ENCODE measurements around the gene TMEM229B.

The TMEM229B gene

DNA sequence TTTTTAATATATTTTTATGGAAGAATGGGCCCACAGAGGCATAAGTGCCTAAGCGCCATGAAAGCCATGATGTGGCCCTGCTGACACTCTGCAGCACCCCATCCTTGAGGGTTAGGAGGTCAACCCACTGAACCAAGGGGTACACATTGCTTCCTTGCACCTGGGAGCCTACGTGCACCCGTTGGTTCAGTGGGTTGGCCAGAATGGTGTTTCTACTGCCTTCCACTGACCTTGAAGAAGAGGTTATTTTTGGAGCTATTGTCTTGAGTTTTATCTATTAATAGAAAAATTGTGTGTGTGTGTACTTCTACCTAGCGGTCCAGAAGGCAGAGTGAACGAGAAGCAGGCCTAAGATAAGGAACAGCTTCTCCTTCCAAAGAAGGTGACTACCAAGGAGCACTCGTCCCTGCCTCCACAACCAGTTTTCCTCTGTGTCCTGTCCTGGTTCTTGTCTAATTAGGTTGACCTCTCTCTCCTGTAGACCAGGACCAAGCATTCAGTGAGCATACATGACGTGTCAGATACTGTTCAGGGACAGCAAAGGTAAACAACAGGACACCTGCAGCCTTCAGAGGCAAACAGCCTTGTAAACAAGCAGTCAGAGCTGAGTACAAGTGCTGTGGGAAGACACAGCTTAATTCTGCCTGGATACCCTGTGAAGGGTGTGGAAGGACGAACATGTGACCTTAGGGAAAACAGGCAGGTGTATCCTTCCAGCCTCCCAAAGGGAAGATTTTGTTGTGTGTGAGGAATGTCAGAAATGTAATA lies 46.2 kb downstream of the TMEM229B start:
- DNase-seq (ENCODE audit: low spot score), result no peak
- TF ChIP-seq, protein P1, sequence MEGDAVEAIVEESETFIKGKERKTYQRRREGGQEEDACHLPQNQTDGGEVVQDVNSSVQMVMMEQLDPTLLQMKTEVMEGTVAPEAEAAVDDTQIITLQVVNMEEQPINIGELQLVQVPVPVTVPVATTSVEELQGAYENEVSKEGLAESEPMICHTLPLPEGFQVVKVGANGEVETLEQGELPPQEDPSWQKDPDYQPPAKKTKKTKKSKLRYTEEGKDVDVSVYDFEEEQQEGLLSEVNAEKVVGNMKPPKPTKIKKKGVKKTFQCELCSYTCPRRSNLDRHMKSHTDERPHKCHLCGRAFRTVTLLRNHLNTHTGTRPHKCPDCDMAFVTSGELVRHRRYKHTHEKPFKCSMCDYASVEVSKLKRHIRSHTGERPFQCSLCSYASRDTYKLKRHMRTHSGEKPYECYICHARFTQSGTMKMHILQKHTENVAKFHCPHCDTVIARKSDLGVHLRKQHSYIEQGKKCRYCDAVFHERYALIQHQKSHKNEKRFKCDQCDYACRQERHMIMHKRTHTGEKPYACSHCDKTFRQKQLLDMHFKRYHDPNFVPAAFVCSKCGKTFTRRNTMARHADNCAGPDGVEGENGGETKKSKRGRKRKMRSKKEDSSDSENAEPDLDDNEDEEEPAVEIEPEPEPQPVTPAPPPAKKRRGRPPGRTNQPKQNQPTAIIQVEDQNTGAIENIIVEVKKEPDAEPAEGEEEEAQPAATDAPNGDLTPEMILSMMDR (IDR thresholded peaks at IDR 0.05; ENCODE audit: extremely low read depth, missing control alignments), result no peak

DNA sequence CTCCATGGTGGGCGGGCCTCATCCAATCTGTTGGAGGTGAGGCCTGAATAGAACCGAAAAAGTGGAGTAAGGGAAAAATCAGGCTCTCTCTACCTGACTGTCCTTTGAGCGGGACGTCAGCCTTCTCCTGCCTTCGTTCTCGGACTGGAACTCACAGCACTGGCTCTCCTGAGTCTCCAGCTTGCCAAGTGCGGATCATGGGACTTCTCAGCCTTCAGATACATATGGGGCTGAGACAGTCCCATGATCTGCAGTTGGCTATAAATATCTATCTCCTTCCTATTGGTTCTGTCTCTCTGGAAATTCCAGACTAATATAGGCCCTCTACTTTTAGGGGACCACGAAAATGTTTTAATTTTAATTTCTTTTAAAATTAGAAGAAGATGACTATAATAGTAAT lies 46.8 kb downstream of the TMEM229B start:
- DNase-seq (ENCODE audit: low spot score), result no peak
- TF ChIP-seq, protein P1 (IDR thresholded peaks at IDR 0.05; ENCODE audit: extremely low read depth, missing control alignments), result no peak

DNA sequence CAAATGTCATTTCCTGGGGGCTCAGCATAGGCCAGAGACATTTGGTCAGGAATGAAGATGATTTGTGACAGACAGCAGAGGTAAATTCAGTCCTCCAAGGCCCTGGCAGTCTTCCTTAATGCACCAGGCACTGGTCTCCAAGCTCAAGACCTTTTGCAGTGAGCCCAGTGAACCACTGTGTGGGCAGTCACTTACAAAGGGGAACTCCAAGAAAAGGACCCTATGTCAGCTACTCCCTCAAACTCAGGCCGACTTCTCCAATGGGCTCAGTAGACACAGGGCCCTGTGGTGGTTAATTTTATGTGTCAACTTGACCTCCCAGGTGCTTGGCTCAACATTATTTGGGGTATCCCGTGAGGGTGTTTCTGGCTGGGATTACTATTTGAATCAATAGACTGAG lies 47.3 kb downstream of the TMEM229B start:
- TF ChIP-seq, protein P1 (IDR thresholded peaks at IDR 0.05; ENCODE audit: extremely low read depth, missing control alignments), result no peak
- DNase-seq (ENCODE audit: low spot score), result no peak

DNA sequence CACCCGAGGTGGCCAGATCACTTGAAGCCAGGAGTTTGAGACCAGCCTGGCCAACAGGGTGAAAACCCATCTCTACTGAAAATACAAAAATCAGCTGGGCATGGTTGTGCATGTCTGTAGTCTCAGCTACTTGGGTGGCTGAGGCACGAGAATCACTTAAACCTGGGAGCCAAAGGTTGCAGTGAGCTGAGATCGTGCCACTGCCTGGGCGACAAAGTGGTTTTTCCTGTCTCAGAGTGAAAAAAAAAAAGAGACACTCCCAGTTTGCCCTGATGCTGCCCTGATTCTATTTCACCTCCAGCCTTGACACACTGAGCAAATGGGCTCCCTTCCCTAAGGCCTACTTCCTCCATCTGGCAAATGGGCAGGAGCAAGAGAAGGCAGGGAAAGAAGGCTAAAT lies 48.0 kb downstream of the TMEM229B start:
- TF ChIP-seq, protein P1 (IDR thresholded peaks at IDR 0.05; ENCODE audit: extremely low read depth, missing control alignments), result no peak
- DNase-seq (ENCODE audit: low spot score), result no peak

DNA sequence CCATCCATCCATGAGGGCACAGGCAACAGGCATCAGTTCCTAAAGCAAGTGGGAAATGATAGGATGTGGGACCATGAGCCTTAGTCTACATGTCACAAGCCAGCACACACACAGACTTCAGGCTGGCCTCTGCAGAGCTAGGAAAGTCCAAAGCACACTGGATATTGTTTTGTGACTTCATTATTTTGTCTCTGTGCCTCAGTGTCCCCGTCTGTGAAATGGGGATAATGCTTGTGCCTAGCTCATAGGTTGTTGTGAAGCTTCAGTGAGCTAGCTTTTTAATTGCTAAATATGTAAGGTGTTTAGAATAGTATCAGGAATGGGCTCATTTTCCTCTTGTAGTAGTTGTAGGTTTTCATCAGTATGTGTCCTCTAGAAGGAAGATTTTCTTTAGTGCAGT lies 49.6 kb downstream of the TMEM229B start:
- DNase-seq (ENCODE audit: low spot score), result no peak
- TF ChIP-seq, protein P1 (IDR thresholded peaks at IDR 0.05; ENCODE audit: extremely low read depth, missing control alignments), result no peak

DNA sequence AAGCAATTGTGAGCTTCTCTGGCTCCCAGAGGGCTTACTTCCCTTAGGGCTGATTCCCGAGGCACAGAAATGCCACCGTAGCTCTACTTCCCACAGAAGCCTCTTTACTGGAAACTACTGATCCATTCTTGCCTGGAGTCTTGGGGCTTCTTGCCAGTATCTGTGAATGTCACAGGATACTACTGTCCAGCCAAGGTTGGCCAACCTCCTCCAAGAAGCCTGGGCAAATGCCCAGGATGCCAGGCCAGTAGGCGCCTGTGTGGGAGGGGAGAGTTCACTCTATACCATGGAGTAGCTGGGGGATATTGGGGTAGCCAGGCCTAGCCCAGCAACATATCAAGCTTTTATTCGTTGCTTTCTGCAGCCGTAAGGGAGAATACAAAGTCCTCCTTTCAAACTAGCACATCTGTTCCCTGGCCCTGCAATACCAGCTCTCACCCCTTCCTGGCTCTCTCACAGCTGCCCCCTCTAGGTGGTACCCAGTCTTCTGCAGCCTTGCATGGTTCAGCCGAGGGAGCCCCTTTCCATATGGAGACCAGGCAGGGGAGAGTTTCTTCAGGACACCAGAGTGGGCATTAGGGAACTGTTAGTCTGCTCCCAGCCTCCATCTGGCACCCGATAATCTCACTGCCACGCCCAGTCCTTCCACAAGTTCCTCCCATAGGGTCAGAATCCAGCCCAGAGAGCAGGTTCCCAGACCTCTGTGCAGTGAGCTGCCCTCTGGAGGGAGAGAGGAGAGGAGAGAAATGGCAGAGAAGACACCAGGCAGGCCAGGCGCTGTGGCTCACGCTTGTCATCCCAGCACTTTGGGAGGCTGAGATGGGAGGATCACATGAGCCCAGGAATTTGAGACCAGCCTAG lies 52.3 kb downstream of the TMEM229B start:
- no peak for DNase-seq (ENCODE audit: low spot score)

More for the DNA sequence above, 52.3 kb downstream of the TMEM229B start:
- TF ChIP-seq, protein P1 (IDR thresholded peaks at IDR 0.05; ENCODE audit: extremely low read depth, missing control alignments), result no peak

All from GM20000 (cell line).